Neural progenitor cell (in vitro differentiated cells): ENCODE data around the gene RPN1. TPM values are rescaled to one million over a fixed set of nuclear protein-coding genes. Genes with fewer than 3 reads are reported as not detected.

Experiments
- DNase-seq: peaks from one replicate; pipeline ENCODE4 v3.0.0-alpha.2; 2016; ENCODE audit warnings: low spot score
- H2AFZ ChIP-seq: fragments of 200-600 bp; sonication (generic); replicated peaks from 2 replicates; pipeline ENCODE4 v1.6.1; 2016; ENCODE audit warnings: antibody characterized with exemption
- H3F3A ChIP-seq: fragments of 200-600 bp; sonication (generic); 2 replicates; pipeline ENCODE4 v1.6.1; 2016; ENCODE audit warnings: antibody characterized with exemption, low read depth
- H3K27ac ChIP-seq: fragments of 200-600 bp; sonication (generic); 2 replicates; pipeline ENCODE4 v1.5.1; 2016; ENCODE audit warnings: mild to moderate bottlenecking
- H3K27me3 ChIP-seq: fragments of 200-600 bp; sonication (generic); 2 replicates; pipeline ENCODE4 v1.6.1; 2016; ENCODE audit warnings: mild to moderate bottlenecking, moderate library complexity
- H3K36me3 ChIP-seq: fragments of 200-600 bp; sonication (generic); 2 replicates; pipeline ENCODE4 v1.5.1; 2016
- H3K4me1 ChIP-seq: fragments of 200-600 bp; sonication (generic); 2 replicates; pipeline ENCODE4 v1.6.1; 2016; ENCODE audit warnings: mixed run types
- H3K4me2 ChIP-seq: fragments of 200-600 bp; sonication (generic); 2 replicates; pipeline ENCODE4 v1.6.1; 2016
- H3K4me3 ChIP-seq: fragments of 200-600 bp; sonication (generic); 2 replicates; pipeline ENCODE4 v1.5.1; 2016
- H3K79me2 ChIP-seq: fragments of 200-600 bp; sonication (generic); 2 replicates; pipeline ENCODE4 v1.6.1; 2016; ENCODE audit warnings: low read depth
- H3K9ac ChIP-seq: fragments of 200-600 bp; sonication (generic); 2 replicates; pipeline ENCODE4 v1.6.1; 2016
- H3K9me3 ChIP-seq: fragments of 200-600 bp; sonication (generic); 2 replicates; pipeline ENCODE4 v1.5.1; 2016; ENCODE audit warnings: low read depth
- H4K20me1 ChIP-seq: fragments of 200-600 bp; sonication (generic); 2 replicates; pipeline ENCODE4 v1.6.1; 2016; ENCODE audit warnings: low read depth
- H3K27ac Mint-ChIP-seq: 3 replicates; pipeline ENCODE4 v1.8.0; 2021; ENCODE audit warnings: mixed read lengths
- H3K27me3 Mint-ChIP-seq: 2 replicates; pipeline ENCODE4 v1.8.0; 2022; ENCODE audit warnings: low read depth, mild to moderate bottlenecking, inconsistent platforms, moderate library complexity, mixed read lengths; ENCODE audit not compliant: insufficient read depth
- H3K36me3 Mint-ChIP-seq: 3 replicates; pipeline ENCODE4 v1.8.0; 2021; ENCODE audit warnings: mixed read lengths
- H3K4me1 Mint-ChIP-seq: 3 replicates; pipeline ENCODE4 v1.8.0; 2021; ENCODE audit warnings: mixed read lengths
- H3K4me3 Mint-ChIP-seq: 3 replicates; pipeline ENCODE4 v1.8.0; 2021; ENCODE audit warnings: mild to moderate bottlenecking, moderate library complexity, mixed read lengths
- H3K9me3 Mint-ChIP-seq: 3 replicates; pipeline ENCODE4 v1.8.0; 2020; ENCODE audit warnings: mixed read lengths
- CTCF ChIP-seq: fragments of 200-600 bp; sonication (generic); IDR thresholded peaks from 2 replicates; pipeline ENCODE4 v1.5.1; 2017; ENCODE audit warnings: antibody characterized with exemption, mild to moderate bottlenecking
- EZH2 ChIP-seq: fragments of 200-600 bp; sonication (generic); IDR thresholded peaks from 2 replicates; pipeline ENCODE4 v1.6.1; 2017; ENCODE audit warnings: antibody characterized with exemption, mild to moderate bottlenecking, moderate library complexity
- EZH2phosphoT487 ChIP-seq: fragments of 200-600 bp; sonication (generic); IDR thresholded peaks from 2 replicates; pipeline ENCODE4 v1.6.1; 2017; ENCODE audit warnings: antibody characterized with exemption
- total RNA-seq: library from RNA; depleted of rRNA; stranded (reverse); fragments of >200 nt; gene quantifications from 2 replicates; pipeline ENCODE4 v1.2.3, GENCODE V29; 2015; ENCODE audit warnings: low replicate concordance

RPN1 gene
- total RNA-seq, 1 donor from 2014 or later = 186 TPM

- no peak overlapping the region for H3K4me3 Mint-ChIP-seq
- no peak overlapping the region for H3K4me2 ChIP-seq
- no peak for DNase-seq
- no peaks in the 10 kb centered on the region for H4K20me1 ChIP-seq
- H2AFZ ChIP-seq = no peak overlapping the region
- H3K4me1 Mint-ChIP-seq = peaks cover 17% of the 10 kb centered on the region
- no peaks in the 10 kb centered on the region for H3K27me3 ChIP-seq
- peak overlapping the region; percentile 68 for H3K27ac Mint-ChIP-seq
- no peaks in the 10 kb centered on the region for H3F3A ChIP-seq
- peaks cover 26% of the 10 kb centered on the region for H3K4me1 ChIP-seq
- peaks cover under 1% of the 10 kb centered on the region for H3K27me3 Mint-ChIP-seq
- H3K36me3 Mint-ChIP-seq = no peaks in the 10 kb centered on the region
- no peaks in the 10 kb centered on the region for H3K79me2 ChIP-seq
- H3K27ac ChIP-seq = no peak overlapping the region
- no peaks in the 10 kb centered on the region for H3K36me3 ChIP-seq
- H3K4me3 ChIP-seq = no peak overlapping the region
- no peak for TF ChIP-seq CTCF
- TF ChIP-seq EZH2 = no peak
- TF ChIP-seq EZH2phosphoT487 = no peak
- H3K9me3 ChIP-seq = no peaks in the 10 kb centered on the region
- H3K9ac ChIP-seq = no peak overlapping the region
- no peaks in the 10 kb centered on the region for H3K9me3 Mint-ChIP-seq
Measured at GRCh38 chr3:128576290-128576689, 74.3 kb downstream of the RPN1 start.

GRCh38 chr3:128575777-128576176, 74.8 kb downstream of the RPN1 start:
- Histone ChIP-seq H3K4me3 (no peak overlapping the region), H2AFZ (no peak overlapping the region), H3K79me2 (no peaks in the 10 kb centered on the region), H3K9me3 (no peaks in the 10 kb centered on the region), H3K9ac (no peak overlapping the region), H3F3A (no peaks in the 10 kb centered on the region), H3K27ac (no peak overlapping the region), H4K20me1 (no peaks in the 10 kb centered on the region), H3K4me2 (no peak overlapping the region), H3K4me1 (peaks cover 26% of the 10 kb centered on the region), H3K27me3 (no peaks in the 10 kb centered on the region), H3K36me3 (no peaks in the 10 kb centered on the region)
- no peak overlapping the region for H3K4me3 Mint-ChIP-seq
- H3K4me1 Mint-ChIP-seq = peaks cover 17% of the 10 kb centered on the region
- H3K27me3 Mint-ChIP-seq = peaks cover 3% of the 10 kb centered on the region
- H3K9me3 Mint-ChIP-seq = no peaks in the 10 kb centered on the region
- no peaks in the 10 kb centered on the region for H3K36me3 Mint-ChIP-seq
- peak; percentile 43 for DNase-seq
- TF ChIP-seq EZH2 = no peak
- H3K27ac Mint-ChIP-seq = no peak overlapping the region

GRCh38 chr3:128573707-128574162, 76.9 kb downstream of the RPN1 start:
- Mint-ChIP-seq H3K27me3 (peaks cover 8% of the 10 kb centered on the region), H3K36me3 (no peaks in the 10 kb centered on the region), H3K27ac (peak overlapping the region; percentile 65), H3K4me1 (peaks cover 17% of the 10 kb centered on the region), H3K9me3 (no peaks in the 10 kb centered on the region), H3K4me3 (no peak overlapping the region)
- H3K4me3 ChIP-seq = no peak overlapping the region
- H3F3A ChIP-seq = no peaks in the 10 kb centered on the region
- no peaks in the 10 kb centered on the region for H3K27me3 ChIP-seq
- no peaks in the 10 kb centered on the region for H4K20me1 ChIP-seq
- no peaks in the 10 kb centered on the region for H3K9me3 ChIP-seq
- H2AFZ ChIP-seq = no peak overlapping the region
- no peaks in the 10 kb centered on the region for H3K36me3 ChIP-seq
- no peak for TF ChIP-seq EZH2
- TF ChIP-seq CTCF = no peak
- no peak for TF ChIP-seq EZH2phosphoT487
- peaks cover 26% of the 10 kb centered on the region for H3K4me1 ChIP-seq
- no peak overlapping the region for H3K27ac ChIP-seq
- H3K4me2 ChIP-seq = no peak overlapping the region
- H3K79me2 ChIP-seq = no peaks in the 10 kb centered on the region
- no peak overlapping the region for H3K9ac ChIP-seq
- DNase-seq = no peak

GRCh38 chr3:128573160-128573559, 77.5 kb downstream of the RPN1 start:
- Histone ChIP-seq H3K9me3 (no peaks in the 10 kb centered on the region), H4K20me1 (no peaks in the 10 kb centered on the region), H3F3A (no peaks in the 10 kb centered on the region), H3K4me3 (no peak overlapping the region), H3K4me2 (no peak overlapping the region), H3K27me3 (no peaks in the 10 kb centered on the region), H2AFZ (no peak overlapping the region), H3K36me3 (no peaks in the 10 kb centered on the region), H3K4me1 (peaks cover 26% of the 10 kb centered on the region), H3K79me2 (no peaks in the 10 kb centered on the region), H3K27ac (no peak overlapping the region), H3K9ac (no peak overlapping the region)
- no peaks in the 10 kb centered on the region for H3K9me3 Mint-ChIP-seq
- H3K4me3 Mint-ChIP-seq = no peak overlapping the region
- no peak overlapping the region for H3K27ac Mint-ChIP-seq
- DNase-seq = no peak
- H3K27me3 Mint-ChIP-seq = peaks cover 8% of the 10 kb centered on the region
- H3K4me1 Mint-ChIP-seq = peaks cover 15% of the 10 kb centered on the region
- no peaks in the 10 kb centered on the region for H3K36me3 Mint-ChIP-seq
- TF ChIP-seq EZH2phosphoT487 = no peak
